ENCODE measurements around the gene CHRM2. TPM values are rescaled to one million over a fixed set of nuclear protein-coding genes. Genes with fewer than 3 reads are reported as not detected.
A peak's percentile ranks its signal among the peaks of the same experiment; 100 is the strongest.

CHRM2 gene
- total and polyA plus RNA-seq, 2 of the 8 experiments (the other 6 are each of a cell fraction or from before 2014, with no cell fraction given): 0.17 to 0.32 TPM

GRCh38 chr7:136857573-136857972, 10.9 kb upstream of the CHRM2 start:
- no peak overlapping the region for H3K27ac ChIP-seq (ENCODE audit: low read depth, low read length)
- ChIA-PET POLR2A (ENCODE audit: partially characterized antibody) (no interaction called here), CTCF (ENCODE audit: partially characterized antibody) (no interaction called here)
- no peaks in the 10 kb centered on the region for H3K4me1 ChIP-seq (replicated peaks in 1 of 4; ENCODE audit: control insufficient read depth in 3 of 4, insufficient read depth in 4 of 4, low read length in 3 of 4)
- no peak overlapping the region for H3K14ac ChIP-seq (ENCODE audit: insufficient read length)
- no peaks in the 10 kb centered on the region for H3K23me2 ChIP-seq (ENCODE audit: low read depth, low read length)
- H3K4ac ChIP-seq (replicated peaks; ENCODE audit: insufficient read length, low read depth, low read length): no peak overlapping the region
- H3K4me3 ChIP-seq (ENCODE audit: extremely low read depth in 1 of 4, insufficient read depth in 2 of 4, low read depth in 3 of 4, low read length in 4 of 4): no peak overlapping the region
- H3K4me2 ChIP-seq (ENCODE audit: insufficient read depth in 1 of 2, low read depth in 2 of 2, low read length in 2 of 2): no peak overlapping the region
- H3K79me1 ChIP-seq (ENCODE audit: low read depth, low read length): no peaks in the 10 kb centered on the region
- H2BK5ac ChIP-seq (ENCODE audit: low read depth, low read length): no peak overlapping the region
- WGBS, 2 experiments (ENCODE audit: extremely low coverage in 1 of 2, insufficient coverage in 1 of 2, insufficient read length in 1 of 2, insufficient replicate concordance in 2 of 2, low coverage in 1 of 2, low lambda C conversion rate in 2 of 2, missing lambda C conversion rate in 1 of 2): 75% methylated on average over 3 of the region's 3 CpGs; no CpG with 5 or more reads in 1 of the 2 experiments
- H4K91ac ChIP-seq (replicated peaks; ENCODE audit: insufficient read length, low read length): no peak overlapping the region
- H3K9ac ChIP-seq (replicated peaks in 1 of 4; ENCODE audit: extremely low read depth in 1 of 4, low read depth in 3 of 4, low read length in 3 of 4): no peak overlapping the region
- H2AFZ ChIP-seq (ENCODE audit: low read length): no peak overlapping the region
- H2BK20ac ChIP-seq (ENCODE audit: low read length): no peak overlapping the region
- H2AK5ac ChIP-seq (ENCODE audit: low read depth, low read length): no peak overlapping the region
- no peak overlapping the region for H3K18ac ChIP-seq (ENCODE audit: extremely low read depth, low read length)
- no peak overlapping the region for H3K23ac ChIP-seq (ENCODE audit: insufficient read length)
- no peak overlapping the region for H3K56ac ChIP-seq (replicated peaks; ENCODE audit: insufficient read length, low read depth, low read length)
- H2BK15ac ChIP-seq (ENCODE audit: low read length): no peak overlapping the region
- no peaks in the 10 kb centered on the region for H3K9me3 ChIP-seq (ENCODE audit: insufficient read depth in 2 of 2, low read depth in 1 of 2, low read length in 1 of 2)
- no peak overlapping the region for H4K5ac ChIP-seq (ENCODE audit: insufficient read length, low read depth, low read length)
- H3K36me3 ChIP-seq (ENCODE audit: control insufficient read depth in 2 of 4, insufficient read depth in 4 of 4, low read length in 3 of 4): no peaks in the 10 kb centered on the region
- FAIRE-seq (peak; percentile 28), DNase-seq (ENCODE audit: low read depth in 1 of 2, low spot score in 2 of 2) (no peak)
- H2BK120ac ChIP-seq (replicated peaks; ENCODE audit: low read depth, low read length): no peak overlapping the region
- no peaks in the 10 kb centered on the region for H4K20me1 ChIP-seq (replicated peaks in 1 of 2; ENCODE audit: control insufficient read depth in 1 of 2, insufficient read depth in 2 of 2, low read length in 2 of 2)
- H3K27me3 ChIP-seq (replicated peaks in 1 of 4; ENCODE audit: control insufficient read depth in 3 of 4, extremely low read depth in 1 of 4, insufficient read depth in 3 of 4, low read length in 3 of 4): no peaks in the 10 kb centered on the region
- no peak overlapping the region for H4K8ac ChIP-seq (ENCODE audit: extremely low read depth, insufficient read depth, low read length)
- no peak overlapping the region for H2BK12ac ChIP-seq (ENCODE audit: low read depth, low read length)
- H3K79me2 ChIP-seq (ENCODE audit: control insufficient read depth in 1 of 2, insufficient read depth in 2 of 2, low read length in 2 of 2): no peaks in the 10 kb centered on the region
- peak; percentile 67; the same call in 1 of the 2 replicates for TF ChIP-seq YY1 (IDR thresholded peaks at IDR 0.05; ENCODE audit: low read depth, low read length)
- TF ChIP-seq TEAD4 (IDR thresholded peaks at IDR 0.05; ENCODE audit: low read depth, low read length): peak; percentile 84
- no peak for TF ChIP-seq ASH2L (IDR thresholded peaks at IDR 0.05; ENCODE audit: low read length)
- no peak for TF ChIP-seq RAD21 (IDR thresholded peaks at IDR 0.05 in 1 of 2, conservative IDR thresholded peaks at IDR 0.05 in 1 of 2; ENCODE audit: low read depth in 2 of 2, low read length in 2 of 2)
- TF ChIP-seq POU5F1 (IDR thresholded peaks at IDR 0.05; ENCODE audit: low read depth, low read length): no peak
- TF ChIP-seq RNF2 (IDR thresholded peaks at IDR 0.05; ENCODE audit: borderline replicate concordance, low read depth, low read length, missing control alignments, poor library complexity, severe bottlenecking): no peak
- TF ChIP-seq FOSL1 (IDR thresholded peaks at IDR 0.05; ENCODE audit: insufficient read depth, low read depth, low read length): no peak
- no peak for TF ChIP-seq PHF8 (conservative IDR thresholded peaks at IDR 0.05; ENCODE audit: low read depth, low read length)
- TF ChIP-seq ATF3 (IDR thresholded peaks at IDR 0.05; ENCODE audit: insufficient read depth, low read depth, low read length): no peak
- TF ChIP-seq CREB1 (IDR thresholded peaks at IDR 0.05): no peak
- peak; percentile 22 to 42; a peak in 1 of 4 replicates for TF ChIP-seq HDAC2 (IDR thresholded peaks at IDR 0.05; ENCODE audit: borderline replicate concordance in 1 of 2, low read depth in 2 of 2, low read length in 2 of 2)
- peak; percentile 83 to 96; a peak in 2 of 4 replicates for TF ChIP-seq SIN3A (conservative IDR thresholded peaks at IDR 0.05 in 1 of 2, IDR thresholded peaks at IDR 0.05 in 1 of 2; ENCODE audit: low read depth in 1 of 2, low read length in 2 of 2)
- TF ChIP-seq TBP (IDR thresholded peaks at IDR 0.05; ENCODE audit: low read depth, low read length): no peak

Measured in H1 (cell line).